ENCODE measurements around the gene AMZ2.

Gene AMZ2

DNA sequence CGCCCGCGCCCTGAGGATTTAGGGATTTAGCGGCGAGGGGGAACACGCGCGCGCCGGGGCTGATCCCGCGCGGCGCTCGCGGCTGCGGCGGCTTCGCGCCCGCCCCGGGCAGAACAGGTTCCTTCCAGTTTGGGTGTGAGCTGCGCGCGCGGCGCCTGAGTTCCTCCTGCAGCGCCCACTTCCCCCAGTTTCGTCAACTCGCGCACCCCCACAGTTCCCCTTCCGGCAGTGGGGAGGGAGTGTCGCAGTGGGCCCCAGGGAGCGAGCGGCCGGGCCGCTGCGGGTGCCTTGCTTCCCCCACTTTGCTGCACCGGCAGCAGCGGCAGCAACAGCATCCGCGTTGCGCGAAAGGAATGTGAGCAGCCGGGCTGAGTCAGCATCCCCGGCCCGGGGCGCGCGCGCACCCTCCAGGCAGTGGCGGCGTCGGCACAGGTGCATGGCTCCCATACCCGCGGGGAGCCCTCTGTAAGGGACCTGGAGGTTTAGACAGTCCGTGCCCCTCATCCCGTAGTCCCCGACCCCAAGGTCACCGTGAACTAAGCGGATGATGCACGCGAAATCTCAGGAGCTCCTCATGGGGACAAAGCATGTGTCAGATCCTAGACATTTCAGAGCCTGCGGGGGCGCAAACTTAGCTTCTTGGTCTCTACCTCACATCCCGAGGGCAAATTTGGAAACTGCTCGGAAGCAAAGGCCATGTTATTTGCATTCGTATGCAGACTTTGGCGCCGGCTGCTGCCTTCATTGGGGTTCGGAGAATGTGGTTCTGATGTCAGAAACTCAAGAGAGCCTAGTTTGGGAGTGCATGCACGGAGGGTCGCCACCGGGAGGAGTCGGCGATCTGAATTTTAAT lies 44.2 kb downstream of the AMZ2 start:
- peak; percentile 92 for DNase-seq (ENCODE audit: low spot score)

DNA sequence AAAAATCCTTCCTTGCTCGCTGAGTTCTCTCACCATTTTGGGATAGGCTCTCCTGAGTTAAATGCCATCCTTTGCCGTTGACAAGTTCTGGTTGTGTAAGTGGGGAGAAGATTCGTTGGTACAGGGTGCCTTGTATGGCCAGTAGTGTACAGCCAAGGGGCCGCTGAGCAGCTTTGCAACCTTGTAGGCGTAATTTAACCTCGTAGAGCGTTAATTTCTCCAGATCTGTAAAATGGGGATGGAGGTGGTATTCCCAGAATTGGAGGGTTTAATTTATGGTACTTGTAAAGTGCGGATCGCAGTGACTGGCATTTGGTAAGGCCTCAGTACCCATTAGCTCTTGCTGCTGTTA lies 44.8 kb downstream of the AMZ2 start:
- DNase-seq (ENCODE audit: low spot score): no peak

DNA sequence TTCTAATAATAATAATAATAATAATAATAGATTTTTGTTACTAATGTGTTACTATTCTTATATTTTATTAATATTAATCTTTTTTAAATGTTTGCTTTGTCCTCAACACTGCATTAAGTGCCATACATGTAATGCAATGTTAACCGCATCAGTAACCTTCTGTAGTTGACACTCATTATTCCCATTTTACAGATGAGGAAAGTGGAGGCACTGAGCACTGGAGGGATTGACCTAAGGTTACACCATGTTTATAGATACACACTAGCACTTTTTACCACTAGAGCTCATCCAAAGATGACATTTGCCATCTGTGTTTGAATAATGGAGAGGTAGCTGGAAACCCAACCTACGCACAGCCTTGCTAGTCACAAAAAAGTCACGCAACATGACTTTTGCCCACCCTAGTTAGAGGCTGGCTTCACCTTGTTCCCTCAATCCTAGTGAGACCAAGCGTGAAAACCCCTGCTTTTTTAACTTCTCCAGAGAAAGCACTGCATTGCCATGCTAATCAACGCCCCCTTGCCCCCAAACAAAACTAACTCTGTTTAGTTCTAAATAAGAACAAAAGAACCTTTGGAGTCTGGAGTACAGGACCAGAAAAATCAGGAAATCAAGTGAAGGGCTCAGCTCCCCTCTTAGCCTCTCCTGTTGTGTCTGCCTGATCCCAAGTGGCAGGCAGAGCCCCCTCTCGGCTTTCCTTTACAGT lies 45.8 kb downstream of the AMZ2 start:
- DNase-seq (ENCODE audit: low spot score): no peak

DNA sequence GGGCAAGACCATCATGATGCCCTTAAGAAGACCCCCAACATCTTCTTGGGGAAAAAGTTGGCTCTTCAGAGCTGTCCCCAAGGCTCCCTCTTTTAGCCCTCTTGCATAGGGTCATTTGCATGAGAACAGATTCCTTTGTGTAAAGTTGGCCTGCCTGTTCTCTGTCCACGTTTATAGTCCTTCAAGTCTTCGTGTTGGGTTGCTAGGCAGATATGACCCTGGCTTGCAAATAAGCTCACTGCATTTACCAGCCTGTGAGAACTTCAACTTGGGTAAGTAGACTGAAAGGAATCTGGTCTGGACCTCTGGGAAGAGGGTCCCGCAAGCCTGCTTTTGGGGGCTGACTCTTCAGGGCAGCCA lies 46.3 kb downstream of the AMZ2 start:
- DNase-seq (ENCODE audit: low spot score): no peak

DNA sequence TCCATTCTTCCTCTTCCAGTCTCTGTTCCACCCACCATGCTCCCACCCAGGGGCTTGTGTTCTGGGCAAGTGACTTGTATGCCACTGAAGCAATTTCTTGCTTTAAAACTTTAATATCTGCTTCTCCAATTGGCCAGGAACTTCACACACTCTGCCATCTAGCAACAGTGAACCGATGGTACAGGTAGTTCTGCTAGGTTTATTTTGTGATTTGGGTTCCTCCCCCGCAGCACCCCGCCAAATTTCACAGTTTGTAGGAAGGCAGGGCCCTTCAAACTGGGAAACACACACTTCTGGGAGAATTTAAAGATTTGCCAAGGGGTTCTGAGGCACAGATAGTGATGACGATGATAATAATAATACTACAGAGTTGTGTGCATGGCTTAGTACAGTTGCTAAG lies 46.8 kb downstream of the AMZ2 start:
- no peak for DNase-seq (ENCODE audit: low spot score)

DNA sequence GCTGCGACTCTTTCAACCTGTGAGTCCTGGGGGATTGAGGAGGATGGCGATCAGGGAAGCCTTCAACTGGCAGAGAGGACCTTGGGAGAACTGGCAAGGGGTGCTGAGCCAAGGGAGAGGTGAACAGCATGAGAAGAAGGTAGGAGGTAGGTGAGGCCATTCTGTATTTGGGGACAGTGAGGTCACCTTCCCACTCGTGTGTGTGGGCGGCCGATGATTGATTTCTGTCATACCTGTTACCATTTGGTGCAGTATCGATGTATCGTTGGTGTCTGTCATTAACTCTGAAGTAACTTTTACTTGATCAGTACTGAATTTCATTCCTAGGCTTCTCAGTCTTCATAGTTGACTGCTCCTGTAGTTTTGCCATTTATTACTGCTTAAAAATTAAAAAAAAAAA lies 47.2 kb downstream of the AMZ2 start:
- DNase-seq (ENCODE audit: low spot score): no peak

DNA sequence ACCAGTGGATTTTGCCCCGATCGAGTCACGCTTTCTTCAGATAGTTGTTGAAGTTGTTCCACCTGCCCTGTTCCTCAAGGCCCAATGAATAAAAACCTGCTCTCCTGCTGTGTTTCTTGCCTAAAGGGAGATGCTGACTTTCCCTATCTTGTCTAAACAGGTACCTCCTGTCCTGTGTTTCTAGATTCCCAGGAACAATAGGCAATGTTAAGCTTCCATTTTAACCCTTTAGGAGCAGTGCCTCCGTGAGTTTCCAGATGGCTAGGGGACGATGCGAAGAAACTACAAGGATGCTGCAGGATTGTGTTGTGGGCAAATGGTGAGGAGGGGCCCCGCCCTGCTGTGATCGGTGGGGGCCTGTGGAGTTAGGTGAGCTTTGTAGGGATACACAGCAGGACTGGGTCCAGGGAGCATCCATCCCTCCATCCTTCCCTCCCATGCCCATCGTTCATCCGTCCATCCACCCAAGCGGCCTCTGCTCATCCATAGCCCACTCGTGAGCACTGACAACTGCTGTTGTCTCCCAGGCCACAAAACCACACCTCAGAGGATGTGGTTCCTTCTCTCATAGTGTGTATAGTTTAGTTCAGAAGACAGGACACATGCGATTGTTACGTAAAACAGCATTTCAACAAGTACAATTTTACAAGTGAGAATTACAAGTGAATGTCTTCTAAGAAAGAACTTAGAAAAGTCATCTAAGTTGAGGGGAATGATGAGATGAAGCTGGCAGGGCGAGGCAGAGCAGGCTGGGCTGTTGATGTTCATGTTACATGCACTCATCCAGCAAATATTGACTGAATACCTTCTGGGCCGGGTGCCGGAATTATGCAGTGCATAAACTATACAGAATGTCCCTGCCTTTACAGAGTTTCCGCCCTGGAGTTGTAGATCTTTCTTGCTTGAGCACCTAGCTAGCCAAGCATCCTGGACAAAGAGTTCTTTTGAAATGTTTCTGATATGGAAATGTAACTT lies 48.7 kb downstream of the AMZ2 start:
- no peak for DNase-seq (ENCODE audit: low spot score)

DNA sequence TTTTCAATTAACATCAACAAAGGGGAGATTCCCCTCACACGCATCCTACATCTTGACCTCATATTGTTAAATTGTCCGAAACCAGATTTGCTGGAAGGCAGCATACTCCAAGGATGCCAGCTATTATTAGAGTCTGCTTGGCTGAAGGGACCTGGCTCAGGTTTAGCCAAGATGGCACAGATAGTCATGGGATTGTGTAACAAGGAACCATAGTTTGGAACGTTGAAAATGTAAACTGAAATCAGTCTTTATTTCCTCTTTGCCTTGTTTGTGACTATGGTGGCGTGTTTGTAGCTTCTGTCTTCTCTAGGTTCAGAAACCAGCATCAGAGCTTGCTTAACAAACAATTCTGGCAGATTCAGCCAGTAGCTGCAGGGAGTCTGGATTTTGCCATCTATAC lies 49.4 kb downstream of the AMZ2 start:
- no peak for DNase-seq (ENCODE audit: low spot score)

DNA sequence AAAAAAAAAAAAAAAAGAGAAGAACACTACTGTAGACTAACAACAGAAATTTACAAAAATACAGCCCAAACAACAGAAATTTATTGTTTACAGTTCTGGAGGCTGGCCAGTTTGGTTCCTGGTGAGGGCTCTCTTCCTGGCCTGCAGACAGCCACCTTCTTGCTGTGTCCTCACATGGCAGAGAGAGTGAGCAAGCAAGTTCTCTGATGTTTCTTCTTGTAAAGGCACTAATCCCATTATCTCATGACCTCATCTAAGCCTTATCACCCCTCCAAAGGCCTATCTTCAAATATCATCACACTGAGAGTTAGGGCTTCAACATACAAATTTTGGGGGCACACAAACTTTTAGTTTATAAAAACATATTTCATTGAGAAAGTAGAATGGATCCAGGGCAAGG lies 50.8 kb downstream of the AMZ2 start:
- DNase-seq (ENCODE audit: low spot score): no peak

DNA sequence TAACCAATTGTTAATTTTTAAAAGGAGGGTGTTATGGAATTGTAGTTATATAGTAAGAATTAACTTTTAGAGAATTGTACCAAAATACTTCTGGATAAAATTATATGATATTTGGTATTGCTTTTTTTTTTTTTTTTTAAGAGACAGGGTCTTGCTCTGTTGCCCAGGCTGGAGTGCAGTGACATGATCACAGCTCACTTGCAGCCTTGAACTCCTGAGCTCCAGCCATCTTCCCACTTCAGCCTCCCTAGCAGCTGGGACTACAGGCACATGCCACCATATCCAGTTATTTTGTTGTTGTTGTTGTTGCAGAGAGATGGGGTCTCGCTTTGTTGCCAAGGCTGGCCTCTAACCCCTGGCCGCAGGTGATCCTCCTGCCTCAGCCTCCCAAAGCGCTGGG lies 52.0 kb downstream of the AMZ2 start:
- no peak for DNase-seq (ENCODE audit: low spot score)

DNA sequence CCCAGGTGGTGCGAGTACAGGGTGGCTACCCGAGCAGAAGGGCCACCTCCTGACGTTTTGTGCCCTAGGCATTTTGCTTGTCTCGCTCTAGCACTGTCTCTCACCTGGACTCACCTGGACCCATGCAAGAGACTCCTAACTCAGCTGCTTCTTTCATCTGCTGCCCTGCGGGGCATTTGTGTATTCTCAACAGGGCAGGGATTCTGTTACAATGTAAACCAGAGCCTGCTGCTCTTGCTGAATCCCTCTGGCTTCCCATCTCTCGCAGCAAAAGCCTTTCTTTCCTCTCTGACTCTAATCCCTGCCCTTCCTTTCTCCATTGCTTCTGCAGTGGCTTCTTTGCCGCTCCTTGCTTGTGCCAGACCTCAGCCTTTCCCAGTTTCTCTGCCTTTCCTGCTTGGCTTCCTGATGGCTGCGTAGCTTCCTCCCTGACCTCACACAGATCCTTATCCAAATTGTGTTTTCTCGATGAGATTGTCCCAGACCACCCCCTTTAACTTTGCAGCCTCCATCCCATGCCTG lies 53.7 kb downstream of the AMZ2 start:
- DNase-seq (ENCODE audit: low spot score): no peak

DNA sequence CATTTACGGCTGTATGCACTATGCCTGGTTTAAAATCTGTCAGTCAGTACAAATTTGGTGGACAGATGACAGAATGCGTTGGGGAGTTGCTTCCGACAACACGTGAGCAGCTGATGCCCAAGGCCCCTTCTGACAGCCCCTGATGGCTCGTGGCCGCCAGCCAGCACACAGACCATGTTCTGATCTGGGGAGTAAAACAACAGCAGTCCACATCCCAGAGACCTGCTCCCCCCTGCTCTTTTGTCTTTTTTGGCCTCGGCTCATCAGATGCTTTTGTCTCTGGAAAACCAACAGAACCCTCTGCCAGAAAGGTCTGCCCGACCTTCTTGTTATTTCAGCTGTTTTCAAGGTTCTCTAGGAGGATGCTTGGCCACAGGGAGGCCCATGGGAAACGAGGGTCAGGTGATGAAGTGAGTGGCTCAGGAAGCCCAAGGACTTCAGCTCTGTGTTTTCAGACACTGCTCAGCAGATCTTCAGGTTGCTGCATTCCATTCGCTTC lies 54.3 kb downstream of the AMZ2 start:
- DNase-seq (ENCODE audit: low spot score): no peak

DNA sequence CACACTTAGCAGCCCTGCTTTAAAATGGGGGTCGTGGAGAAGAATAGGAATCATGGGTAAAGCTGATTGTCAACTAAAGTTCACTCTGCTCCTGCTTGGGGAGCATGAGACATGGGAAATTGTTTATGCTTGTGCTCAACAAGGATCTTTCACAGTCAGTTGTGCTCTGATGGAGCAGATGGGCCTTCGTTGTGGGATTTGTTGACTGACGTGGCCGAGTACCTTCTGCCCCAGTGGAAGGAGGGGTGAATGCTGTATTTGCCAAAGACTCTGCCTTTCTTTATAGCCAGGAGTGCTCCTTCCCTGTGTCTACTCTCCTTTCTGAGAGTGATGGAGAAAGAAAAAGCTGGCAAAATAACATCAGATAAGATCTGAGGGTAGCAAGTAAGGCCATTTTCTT lies 54.8 kb downstream of the AMZ2 start:
- no peak for DNase-seq (ENCODE audit: low spot score)

DNA sequence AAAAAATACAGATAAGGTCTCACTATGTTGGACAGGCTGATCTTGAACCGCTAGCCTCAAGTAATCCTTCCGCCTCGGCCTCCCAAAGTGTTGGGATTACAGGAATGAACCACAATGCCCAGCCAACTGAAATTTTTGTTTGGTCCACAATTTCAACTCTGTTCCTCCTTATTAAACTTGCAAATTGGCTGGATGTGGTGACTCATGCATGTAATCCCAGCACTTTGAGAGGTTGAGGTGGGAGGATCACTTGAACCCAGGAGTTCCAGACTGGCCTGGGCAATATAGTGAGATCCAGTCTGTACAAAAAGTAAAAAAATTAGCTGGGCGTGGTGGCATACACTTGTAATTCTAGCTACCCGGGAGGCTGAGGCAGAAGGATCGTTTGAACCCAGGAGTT lies 56.9 kb downstream of the AMZ2 start:
- no peak for DNase-seq (ENCODE audit: low spot score)

DNA sequence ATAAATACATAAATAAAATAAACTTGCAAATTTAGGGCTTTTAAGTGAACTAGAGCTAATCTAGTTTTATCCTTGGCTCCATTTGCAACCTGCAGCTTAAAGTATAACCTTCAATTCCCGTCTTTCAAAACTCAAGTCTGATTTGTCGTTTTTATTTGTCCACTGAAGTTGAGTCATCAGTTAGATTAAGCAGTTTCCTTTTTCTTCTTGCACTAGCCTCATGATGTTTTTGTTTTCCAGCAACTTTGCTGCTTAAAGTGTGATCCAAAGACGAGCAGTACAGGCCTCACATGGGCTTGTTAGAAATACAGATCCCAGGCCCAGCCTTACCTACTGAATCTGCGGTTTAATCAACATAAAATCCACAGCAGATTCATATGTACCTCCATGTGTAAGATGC lies 57.3 kb downstream of the AMZ2 start:
- DNase-seq (ENCODE audit: low spot score): no peak
